Epidermal melanocyte (primary cell): ENCODE data around the gene SP5.
"Not testable (repeated sequence)": the region's sequence is repeated elsewhere in the genome, so short reads cannot be mapped to it uniquely, and the experiment has no call there.

Experiments used
- DNase-seq: peaks from one replicate; pipeline ENCODE4 v3.0.0; 2011; ENCODE audit warnings: low spot score; ENCODE audit not compliant: insufficient read length

The SP5 gene

GRCh38 chr2:170711196-170711773, 3.9 kb upstream of the SP5 start:
- DNase-seq, result no peak

- no peak for DNase-seq
Measured at GRCh38 chr2:170711774-170712652, 3.1 kb upstream of the SP5 start.

DNA sequence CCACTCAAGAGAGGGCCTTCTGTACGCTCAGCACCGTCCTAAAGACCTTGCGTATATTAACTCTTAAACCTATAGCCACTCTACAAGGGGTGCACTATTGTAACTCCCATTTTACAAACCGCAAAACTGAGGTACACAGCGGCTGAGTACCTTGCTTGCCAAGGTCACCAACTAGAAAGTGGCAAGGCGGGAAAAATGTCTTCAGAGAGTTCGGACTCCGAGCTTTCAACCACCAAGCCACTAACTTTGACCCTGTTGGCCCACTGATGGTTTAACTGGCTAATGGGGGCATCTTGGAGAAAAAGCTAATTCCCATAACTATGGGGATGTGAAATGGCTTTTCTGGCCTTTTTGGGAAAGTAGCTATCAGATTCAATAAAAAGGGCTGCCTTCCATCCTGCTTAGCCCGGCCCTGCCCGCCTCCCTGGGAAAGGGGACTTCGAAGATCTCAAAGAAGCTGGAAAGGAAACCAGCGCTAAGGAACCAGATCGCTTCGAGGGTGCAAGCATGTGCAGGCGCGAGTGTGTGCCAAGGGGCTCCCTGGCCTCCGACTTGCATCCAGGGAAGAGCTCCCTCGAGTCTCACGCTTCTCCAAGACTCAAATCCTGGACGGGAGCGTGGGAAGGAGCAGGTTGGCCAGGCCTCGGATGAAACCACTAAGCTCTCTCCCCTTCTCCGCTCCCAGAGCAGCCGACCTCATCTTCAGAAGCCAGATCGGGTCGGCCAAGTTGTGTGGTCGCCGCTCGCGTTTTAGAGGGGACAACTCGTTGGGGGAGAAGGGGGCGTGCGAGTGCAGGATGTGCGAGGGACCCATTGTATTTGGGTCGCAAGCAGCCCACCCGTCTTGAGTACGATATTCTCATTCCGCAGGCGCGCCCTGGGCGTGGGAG, 2.2 kb upstream of the SP5 start:
- no peak for DNase-seq

DNA sequence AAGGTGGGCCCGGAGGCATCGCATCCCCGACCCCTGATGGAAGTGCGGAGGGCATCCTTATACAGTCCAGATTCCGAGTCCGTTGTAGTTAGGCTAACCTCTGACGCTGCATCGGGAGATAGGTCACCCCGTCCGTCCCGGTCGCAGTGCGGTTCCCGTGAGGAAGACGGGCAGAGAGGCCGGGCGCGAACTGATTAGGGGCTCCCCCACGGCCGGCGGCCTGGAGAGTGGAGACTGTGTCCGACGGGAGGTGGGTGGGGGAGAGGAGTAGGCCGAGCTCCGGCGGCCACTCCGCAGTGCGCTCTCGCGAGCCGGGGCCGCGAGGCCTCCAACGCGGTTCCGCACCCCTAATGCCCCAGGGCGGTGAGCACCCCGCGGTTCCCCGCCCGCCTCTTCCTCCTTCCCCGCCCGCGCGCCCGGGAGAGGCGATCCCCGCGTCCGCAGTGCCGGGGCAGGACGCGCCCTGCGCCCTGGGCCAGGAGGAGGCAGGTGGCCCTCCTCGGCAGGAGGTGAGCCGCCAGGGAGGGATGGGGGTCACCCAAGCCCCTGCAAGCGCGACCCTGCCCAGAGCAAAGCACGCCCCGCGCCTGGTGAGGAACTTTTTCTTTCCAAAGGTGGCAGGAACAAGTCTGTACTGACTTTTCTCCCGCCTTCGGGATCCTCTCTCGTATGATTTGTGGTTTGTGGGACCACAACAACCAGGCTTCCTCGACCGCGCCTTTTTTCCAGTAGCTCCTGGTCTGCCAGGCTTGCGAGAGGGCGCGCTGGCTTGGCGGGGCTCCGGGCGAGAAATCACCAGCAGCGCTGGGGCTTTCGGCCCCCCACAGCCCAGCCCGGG, 1.4 kb upstream of the SP5 start:
- no peak for DNase-seq

DNA sequence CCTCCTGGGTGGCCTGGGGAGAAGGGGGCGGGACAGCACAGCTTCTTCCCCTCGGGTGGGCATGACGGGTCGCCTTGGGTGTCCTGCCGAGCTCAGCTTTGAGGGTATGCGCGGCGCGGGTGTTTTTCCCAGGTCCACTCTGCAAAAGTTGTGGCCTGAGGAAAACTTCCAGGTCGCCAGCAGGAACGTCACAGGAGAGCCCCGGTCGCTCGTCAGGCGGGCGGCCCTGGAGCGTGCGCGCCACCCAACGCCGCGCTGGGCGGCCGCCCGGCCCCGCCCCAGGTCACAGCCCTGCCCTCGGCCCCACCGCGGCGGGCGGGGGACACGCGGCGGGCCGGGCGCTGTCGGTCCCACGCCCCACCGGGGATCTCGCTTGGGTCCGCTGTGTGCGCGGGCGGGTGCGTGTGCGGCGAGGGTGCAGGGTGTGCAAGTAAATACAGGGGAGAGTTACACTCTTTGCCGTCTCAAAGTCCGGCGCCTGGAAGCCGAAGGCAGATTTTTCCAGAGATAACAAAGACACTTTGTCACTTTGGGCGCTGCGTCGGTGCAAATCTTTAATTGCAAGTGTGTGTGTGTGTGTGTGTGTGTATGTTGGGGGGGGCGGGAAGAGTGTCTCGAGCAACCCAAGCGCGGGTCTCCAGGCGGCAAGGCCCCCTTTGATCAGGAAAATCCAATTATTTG, 616 bp upstream of the SP5 start:
- DNase-seq, result no peak

DNA sequence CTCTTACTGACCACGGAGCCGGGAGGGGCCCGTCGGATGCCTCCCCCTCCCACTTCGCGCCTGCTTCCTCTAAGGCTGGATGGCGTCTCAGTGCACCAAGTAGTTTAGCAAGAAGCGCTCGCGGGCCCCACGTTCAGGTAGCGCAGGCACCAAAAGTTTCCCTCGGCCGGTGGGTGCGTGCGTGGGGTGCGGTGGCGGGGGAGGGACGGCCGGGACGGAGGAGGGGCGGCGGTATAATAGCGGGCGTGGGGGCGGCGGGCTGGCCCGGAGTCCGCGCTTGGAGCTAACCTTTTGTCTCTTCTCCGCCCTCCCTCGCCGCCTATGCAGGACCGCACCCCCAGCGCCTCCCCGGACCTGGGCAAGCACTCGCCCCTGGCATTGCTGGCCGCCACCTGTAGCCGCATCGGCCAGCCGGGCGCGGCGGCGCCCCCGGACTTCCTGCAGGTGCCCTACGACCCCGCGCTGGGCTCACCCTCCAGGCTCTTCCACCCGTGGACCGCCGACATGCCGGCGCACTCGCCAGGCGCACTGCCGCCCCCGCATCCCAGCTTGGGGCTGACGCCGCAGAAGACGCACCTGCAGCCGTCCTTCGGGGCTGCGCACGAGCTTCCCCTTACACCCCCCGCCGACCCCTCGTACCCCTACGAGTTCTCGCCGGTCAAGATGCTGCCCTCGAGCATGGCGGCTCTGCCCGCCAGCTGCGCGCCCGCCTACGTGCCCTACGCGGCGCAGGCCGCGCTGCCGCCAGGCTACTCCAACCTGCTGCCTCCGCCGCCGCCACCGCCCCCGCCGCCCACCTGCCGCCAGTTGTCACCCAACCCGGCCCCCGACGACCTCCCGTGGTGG, 1.0 kb downstream of the SP5 start:
- no peak for DNase-seq

GRCh38 chr2:170716851-170717598, 1.9 kb downstream of the SP5 start:
- DNase-seq, result peak; percentile 54

DNA sequence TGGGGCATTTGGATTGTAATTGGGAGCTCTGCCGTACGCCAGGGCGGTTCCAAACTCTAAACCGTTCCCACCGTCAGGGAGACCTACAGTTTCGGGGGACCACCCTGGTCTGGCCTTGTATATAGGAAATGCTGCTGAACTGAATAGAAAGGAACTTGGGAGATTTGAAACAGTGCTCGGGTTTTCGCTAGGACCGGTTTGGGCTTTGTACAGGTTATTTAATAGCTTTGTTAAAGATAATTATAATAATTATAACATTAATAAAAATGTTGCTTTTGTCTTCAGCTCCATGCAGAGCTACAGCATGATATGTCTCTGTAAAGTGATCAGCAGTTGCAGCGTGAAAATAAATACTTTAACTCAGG, 2.4 kb downstream of the SP5 start:
- no peak for DNase-seq

GRCh38 chr2:170717991-170718589, 3.0 kb downstream of the SP5 start:
- DNase-seq, result no peak

- DNase-seq, result no peak
Measured at GRCh38 chr2:170719810-170720209, 4.7 kb downstream of the SP5 start.

DNA sequence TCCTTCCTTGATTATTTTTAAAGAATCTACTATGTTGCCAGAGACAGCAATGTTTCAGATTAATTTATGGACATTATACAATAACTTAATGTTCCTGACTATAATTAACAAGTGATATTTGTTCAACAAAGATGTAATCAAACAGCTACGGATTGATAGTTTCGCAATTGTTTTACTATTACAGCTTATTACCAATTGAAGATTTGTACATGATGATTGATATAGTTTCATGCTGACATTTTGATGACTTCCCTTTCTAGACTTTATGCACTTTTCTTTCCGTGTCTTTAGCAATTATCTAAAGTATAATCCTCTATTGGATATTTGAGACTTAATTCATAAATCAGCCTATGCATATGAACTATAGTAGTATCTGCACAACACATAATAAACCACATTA, 6.5 kb downstream of the SP5 start:
- no peak for DNase-seq

DNA sequence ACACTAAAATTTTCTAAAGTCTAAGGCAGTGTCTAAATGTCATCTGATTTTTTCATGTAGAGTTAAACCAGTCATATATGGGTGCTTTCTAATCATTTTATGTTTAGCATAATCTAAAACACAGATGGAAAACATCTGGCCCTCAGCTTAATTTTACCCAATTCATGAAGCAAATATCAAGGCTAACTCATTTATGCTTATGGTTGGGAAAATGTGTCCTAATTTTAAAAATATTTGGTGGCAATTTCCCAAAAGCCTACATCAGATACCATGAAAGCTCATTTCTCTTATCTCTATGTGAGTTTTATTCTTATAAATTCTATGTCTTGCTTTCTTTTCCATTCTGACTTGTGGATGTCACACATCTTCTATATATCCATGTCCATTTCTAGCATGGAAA, 7.2 kb downstream of the SP5 start:
- DNase-seq, result no peak

DNA sequence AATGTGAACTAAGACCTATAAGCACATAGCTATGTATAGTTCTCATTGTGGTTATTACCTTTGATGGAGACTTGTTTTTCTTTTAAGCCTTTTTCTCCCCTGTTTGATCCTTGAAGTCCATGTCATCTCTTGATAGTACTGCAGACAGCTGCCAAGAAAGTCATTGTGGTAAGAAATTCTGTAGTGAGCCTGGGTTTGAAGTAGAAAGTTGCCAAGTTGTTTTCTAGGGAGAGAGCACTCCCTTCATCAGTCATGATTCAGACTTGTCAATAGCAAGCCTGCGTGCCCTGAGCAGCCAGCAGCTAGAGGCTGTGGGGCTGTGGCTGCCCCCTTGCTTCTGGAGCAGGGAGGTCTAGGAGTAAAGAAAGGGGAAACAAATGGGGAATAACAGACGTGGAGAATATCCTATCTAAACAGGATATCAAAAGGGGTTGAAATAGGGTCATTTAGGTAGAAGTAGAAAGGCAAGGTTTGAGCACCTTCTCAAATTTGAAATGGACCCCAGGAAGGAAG, 8.4 kb downstream of the SP5 start:
- DNase-seq, result no peak

DNA sequence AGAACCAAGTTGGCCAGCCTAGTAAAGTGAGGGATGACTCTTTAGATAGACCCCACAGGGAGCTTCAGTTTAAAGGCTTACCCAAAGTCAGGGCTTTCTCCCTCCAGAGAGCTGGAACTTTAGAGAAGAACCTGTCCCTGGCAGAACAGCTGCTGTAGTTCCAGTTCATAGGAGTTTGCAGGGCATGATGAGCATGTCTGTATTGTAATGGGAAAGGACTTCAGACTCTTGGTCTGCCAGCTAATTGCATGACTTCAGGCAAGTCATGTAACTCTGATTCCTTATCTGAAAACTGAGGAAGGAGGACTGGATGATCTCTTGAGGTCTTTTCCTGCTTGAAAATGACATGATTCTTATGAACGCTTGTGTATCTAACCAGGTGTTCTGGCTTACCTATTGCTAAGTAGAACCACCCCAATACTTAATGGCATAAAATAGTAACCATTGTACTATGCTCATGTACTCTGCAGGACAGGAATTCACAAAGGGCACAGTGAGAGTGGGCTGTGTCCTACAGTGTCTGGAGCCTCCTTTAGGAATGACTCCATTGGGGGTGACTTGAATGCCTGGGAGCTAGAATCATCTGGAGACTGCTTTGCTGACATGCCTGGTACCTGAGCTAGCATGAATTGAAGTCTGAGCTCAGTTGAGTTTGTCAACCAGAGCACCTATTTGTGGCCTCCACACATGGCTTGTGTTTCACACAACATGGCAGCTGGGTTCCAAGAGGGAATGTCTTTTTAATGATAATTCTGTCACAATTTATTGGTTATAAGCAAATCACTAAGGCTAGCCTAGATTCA, 18.9 kb downstream of the SP5 start:
- DNase-seq, result no peak

DNA sequence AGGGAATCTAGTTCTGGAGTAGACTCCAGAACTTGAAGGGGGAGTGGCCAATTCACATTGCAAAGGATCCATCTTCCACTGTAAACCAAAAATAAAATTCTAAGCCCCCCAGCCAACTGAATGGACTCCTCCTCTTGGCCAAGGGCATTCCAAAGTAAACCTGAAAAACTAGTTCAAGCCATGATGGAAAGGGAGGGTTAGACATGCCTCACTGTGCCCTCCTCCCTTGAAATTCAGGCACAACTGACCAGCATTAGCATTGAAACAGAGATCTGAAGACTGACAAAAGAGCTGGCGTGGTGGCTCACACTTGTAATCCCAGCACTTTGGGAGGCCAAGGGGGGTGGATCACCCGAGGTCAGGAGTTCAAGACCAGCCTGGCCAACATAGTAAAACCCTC, 19.5 kb downstream of the SP5 start:
- DNase-seq, result not testable (repeated sequence)

DNA sequence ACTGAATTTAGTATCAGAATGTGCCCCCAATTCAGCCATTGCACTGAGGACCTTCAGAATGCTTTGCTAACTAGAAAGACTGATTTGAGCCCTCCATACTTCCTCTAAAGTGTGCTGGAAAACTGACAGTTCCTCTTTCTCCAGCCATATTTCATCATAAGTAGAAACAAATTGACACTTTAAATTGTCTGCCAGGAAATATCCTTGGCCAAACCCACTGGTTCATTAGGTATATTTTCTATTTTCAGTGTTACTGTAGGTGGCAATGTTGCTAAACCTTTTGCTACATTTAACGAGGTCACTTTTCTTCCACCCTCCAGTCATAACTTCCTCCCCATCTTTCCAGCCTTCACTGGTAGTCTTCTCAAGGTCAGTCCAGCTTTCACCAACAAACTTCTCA, 21.5 kb downstream of the SP5 start:
- no peak for DNase-seq

- no peak for DNase-seq
Measured at GRCh38 chr2:170737406-170737805, 22.3 kb downstream of the SP5 start.

- no peak for DNase-seq
Measured at GRCh38 chr2:170737821-170738220, 22.7 kb downstream of the SP5 start.
